RWPE1 (cell line): Measurements from ENCODE around the gene ATP2B2.

ENCODE experiments used
- CTCF ChIA-PET: fragments of 350-600 bp; sonication (Branson Sonifier 250); formaldehyde crosslinking; extraction: SDS; loops from one replicate; lab custom pipeline; 2021; lab: Yijun Ruan, JAX
- POLR2A ChIA-PET: fragments of 400-600 bp; formaldehyde crosslinking; extraction: SDS; loops from one replicate; lab custom pipeline; 2020; ENCODE audit warnings: antibody characterized with exemption; ENCODE audit not compliant: low non-redundant PET; lab: Yijun Ruan, JAX
- DNase-seq: peaks from one replicate; pipeline ENCODE4 v3.0.0; 2012; ENCODE audit warnings: low spot score
- H3K27ac ChIP-seq: fragments of 450-650 bp; 2 replicates; pipeline ENCODE4 v1.5.1; 2017
- TF ChIP-seq, protein P1 (sequence below): fragments of 450-650 bp; conservative IDR thresholded peaks from 2 replicates; pipeline ENCODE4 v1.5.1; 2017; ENCODE audit warnings: low read depth, mild to moderate bottlenecking

The ATP2B2 gene

DNA sequence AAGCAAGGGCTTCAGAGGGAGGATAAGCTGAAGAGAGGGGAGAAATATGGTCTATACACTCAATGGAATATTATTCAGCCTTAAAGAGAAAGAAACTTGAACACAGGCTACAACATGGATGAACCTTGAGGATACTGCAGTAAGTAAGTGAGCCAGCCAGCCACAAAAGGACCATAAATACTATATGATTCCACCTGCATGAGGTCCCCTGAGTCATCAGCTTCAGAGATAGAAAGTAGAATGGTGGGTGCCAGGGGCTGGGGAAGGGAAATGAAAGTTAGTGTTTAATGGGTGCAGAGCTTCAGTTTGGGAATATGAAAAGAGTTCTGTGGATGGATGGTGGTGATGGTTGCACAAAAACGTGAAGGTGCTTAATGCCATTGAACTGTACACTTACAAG, 116.0 kb downstream of the ATP2B2 start:
- H3K27ac ChIP-seq, result no peak overlapping the region
- ChIA-PET POLR2A (no interaction called here), CTCF (no interaction called here)
- TF ChIP-seq, protein P1, sequence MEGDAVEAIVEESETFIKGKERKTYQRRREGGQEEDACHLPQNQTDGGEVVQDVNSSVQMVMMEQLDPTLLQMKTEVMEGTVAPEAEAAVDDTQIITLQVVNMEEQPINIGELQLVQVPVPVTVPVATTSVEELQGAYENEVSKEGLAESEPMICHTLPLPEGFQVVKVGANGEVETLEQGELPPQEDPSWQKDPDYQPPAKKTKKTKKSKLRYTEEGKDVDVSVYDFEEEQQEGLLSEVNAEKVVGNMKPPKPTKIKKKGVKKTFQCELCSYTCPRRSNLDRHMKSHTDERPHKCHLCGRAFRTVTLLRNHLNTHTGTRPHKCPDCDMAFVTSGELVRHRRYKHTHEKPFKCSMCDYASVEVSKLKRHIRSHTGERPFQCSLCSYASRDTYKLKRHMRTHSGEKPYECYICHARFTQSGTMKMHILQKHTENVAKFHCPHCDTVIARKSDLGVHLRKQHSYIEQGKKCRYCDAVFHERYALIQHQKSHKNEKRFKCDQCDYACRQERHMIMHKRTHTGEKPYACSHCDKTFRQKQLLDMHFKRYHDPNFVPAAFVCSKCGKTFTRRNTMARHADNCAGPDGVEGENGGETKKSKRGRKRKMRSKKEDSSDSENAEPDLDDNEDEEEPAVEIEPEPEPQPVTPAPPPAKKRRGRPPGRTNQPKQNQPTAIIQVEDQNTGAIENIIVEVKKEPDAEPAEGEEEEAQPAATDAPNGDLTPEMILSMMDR, result no peak
- no peak for DNase-seq

DNA sequence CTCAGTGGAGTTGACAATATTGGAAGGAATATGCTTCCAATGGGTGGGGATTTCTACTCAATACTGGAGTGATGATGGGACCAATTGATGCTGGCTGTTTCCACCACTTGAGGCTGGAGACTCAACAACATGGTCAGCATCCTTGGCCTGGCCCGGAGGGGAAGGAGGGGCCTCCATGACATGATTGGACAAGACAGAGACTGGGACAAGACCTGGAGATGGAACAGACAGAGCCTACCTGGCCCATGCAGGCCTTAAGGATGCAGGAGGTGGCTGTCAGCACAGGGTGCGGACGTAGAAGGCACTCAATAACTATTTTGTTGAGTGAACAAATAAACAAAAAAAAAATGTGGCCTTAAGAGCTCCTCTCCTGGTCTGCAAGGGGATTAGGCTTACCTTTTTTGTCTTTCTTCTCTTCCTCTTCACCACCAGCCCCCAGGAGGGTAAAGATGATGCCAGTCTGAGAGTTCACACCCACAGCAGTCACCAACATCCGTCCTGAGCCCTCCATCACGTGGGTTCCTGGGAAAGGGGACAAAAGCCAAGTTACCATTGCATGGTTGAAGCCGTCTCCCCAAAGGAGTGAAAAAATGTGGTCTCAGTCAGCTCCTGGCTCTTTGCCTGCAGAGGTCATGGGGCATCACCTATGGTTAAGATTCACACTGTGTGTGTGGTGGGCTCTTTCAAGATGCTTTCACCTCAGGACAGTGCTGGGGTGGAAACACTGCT, 117.3 kb downstream of the ATP2B2 start:
- DNase-seq, result no peak
- TF ChIP-seq, protein P1, result no peak
- H3K27ac ChIP-seq, result no peak overlapping the region
- ChIA-PET POLR2A (no interaction called here), CTCF (no interaction called here)

DNA sequence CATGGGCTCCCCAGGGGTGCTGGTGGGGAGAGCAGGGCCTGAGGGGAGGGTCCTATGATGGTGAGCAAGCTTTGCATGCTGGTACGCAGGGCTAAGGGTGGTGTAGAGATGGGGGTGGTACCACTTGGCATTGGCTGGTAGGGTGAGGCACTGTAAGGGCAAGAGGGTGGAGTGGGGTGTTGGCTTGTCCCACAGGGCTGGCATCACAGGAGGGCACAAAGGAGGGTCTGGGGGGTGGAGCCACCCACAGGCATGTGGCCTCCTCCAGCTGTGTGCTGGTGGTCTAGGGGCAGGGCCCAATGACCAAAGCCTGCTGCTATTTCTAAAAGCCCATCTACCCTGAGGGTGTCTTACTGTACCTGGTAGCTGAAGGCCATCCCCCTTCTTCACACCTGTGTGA, 119.3 kb downstream of the ATP2B2 start:
- no peak for DNase-seq
- ChIA-PET POLR2A (no interaction called here), CTCF (interaction anchor here (0.6 kb wide), 1 partner anchor 852 kb away, joined by 6 read pairs; no protein-coding TSS in a partner anchor)
- no peak overlapping the region for H3K27ac ChIP-seq
- TF ChIP-seq, protein P1, result no peak

DNA sequence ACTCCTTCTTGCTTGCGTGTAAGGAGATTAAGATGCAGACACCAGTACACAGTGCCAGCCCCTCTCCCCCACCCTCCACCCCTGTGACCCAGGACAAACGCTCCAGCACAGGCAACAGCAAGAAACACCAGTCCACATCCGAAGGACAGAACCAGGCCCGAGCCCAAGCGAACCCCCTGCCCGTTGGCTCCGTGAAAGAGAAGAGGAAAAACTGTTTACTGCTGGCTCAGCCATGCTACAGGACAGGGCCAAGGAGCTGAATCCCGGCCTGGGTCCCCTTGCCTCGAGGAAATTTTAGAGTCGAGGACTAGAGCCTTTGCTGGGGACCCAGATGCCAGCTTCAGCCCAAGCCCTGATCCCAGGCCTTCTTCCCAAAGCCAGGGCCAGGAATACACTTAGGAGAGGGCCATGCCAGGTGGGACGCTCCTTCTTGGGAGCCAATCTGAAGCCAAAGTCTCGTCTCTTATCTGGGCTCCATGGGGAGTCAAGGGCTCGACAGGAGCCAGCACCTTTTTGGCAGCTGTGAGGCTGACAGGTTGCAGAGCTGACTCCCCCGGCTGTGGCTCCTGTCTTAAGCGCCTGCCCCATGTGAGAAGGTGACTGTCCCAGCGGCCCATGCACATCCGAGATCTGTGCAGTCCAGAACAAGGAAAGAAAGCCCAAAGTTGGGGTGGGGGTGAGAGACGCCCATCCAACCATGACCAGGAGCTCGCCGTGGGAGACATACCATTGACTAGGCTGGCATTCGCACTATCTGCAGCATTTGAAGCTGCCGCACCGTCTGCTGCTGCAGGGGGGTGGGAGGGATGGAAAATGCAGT, 120.6 kb downstream of the ATP2B2 start:
- no peak for DNase-seq
- H3K27ac ChIP-seq, result no peak overlapping the region
- TF ChIP-seq, protein P1, result no peak
- POLR2A ChIA-PET, result no interaction called here
- CTCF ChIA-PET, result interaction anchor here (0.6 kb wide), 1 partner anchor 551 kb away, joined by 11 read pairs; no protein-coding TSS in a partner anchor

DNA sequence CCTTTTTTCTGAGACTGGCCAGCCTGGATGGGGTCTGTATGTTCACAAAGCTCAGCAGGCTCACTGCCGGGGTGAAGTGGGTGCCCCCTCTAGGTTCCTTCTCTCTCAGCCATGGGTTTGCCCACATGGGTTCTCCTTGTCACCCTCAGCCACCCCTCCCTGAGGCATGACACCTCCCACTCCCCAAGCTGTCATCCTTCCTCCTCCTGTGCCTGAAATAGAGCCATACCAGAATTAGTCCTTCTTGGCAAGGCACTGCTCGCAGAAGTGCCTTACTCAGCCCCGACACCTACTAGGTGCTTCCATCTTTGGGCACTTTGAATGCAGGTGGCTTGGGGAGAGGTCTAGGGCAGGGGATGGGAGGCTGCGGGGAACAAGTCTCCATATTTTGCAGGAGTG, 121.5 kb downstream of the ATP2B2 start:
- DNase-seq, result no peak

More for the DNA sequence above, 121.5 kb downstream of the ATP2B2 start:
- CTCF ChIA-PET, result no interaction called here
- POLR2A ChIA-PET, result no interaction called here
- no peak overlapping the region for H3K27ac ChIP-seq
- TF ChIP-seq, protein P1, result no peak
